NOMO-1 treated with DMSO at 0.1 percent for 48 hours (cell line): ENCODE results near the gene SLC2A6.

ENCODE experiments used
- DNase-seq: peaks from one replicate; lab custom pipeline; 2025; ENCODE audit not compliant: unreplicated experiment; lab: John Stamatoyannopoulos, UW

SLC2A6 gene

DNA sequence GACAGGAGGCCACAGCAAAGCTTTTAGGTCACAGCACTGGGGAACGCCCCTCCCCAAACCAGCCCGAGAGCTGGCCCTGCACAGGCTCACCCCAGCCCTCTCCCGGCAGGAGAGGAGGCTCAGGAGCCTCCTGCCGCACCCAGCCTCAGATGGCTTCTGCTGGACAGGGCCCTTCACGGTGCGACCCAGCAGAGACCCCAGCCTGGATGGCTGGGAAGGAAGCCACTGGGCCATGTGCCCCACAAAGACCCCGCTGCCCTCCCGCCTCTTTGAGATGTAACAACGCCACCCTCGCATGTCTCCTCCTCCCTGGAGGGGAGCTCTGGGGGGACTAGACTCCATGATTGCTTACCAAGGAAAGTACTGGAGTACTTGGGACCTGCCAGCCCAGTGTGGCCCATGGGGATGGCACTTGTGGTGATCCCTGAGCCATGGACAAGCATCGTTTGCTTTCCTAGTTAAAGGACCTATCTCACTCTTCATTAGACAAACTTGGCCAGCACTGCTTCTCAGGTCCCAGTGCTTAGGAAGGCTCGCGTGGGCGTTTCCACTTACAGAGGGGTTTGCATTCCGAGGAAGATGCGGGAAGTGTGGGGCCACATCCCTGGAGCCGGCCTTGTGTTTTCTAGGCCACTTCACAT lies 36.8 kb upstream of the SLC2A6 start:
- DNase-seq, result no peak

DNA sequence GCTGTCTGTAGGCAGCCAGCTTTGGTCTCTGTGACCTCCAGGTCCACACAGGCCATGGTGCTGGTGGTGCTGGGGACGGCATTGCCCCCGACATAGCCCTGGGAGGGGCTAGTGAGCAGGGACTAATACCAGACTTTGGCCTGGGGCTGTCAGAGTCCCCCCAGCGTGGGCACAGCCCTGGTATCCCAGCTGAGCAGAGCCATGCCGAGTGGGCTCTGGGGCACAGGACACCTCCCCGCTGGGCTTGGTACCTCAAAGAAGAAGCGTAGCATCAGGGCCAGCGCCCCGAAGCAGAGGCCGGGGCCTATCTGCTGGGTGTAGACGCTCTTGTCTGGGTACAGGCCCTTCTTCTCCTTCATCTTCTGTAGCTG lies 36.3 kb upstream of the SLC2A6 start:
- no peak for DNase-seq

DNA sequence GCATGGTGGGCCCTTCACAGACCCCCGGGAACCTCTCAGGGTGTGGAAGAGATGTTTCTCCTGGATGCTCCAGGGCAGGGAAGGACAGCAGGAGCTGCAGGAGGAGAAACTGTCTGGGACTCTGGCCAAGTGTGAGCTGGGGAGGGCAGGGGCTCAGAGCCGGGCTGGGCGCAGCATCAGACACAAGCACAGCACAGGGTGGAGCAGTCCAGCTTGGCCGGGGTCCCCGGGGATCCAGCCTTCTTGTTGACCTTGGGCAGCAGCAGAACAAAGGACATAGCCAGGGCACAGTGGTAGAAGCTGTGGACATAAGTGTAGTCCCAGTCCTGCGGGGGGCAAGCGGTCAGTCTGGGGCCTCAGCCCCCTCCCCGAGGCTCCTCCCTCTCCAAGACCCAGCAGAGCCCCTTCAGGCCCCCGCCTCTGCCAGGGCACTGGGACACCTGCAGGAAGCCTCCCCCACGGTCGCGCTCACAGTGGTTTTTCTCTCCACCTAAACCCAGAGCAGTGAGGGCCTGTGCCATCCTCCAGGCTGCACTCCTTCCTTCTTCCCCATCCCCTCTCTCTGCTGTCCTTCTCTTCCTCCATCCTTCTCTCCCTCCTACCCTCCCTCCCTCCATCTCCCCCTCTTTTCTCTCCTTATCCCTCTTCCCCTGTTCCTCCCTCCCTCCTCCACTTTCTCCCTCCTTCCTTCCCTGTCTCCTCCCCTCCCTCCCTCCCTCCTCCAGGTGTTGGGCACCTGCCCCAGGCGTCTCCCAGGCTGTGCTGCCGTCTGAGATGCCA lies 35.8 kb upstream of the SLC2A6 start:
- DNase-seq, result no peak

DNA sequence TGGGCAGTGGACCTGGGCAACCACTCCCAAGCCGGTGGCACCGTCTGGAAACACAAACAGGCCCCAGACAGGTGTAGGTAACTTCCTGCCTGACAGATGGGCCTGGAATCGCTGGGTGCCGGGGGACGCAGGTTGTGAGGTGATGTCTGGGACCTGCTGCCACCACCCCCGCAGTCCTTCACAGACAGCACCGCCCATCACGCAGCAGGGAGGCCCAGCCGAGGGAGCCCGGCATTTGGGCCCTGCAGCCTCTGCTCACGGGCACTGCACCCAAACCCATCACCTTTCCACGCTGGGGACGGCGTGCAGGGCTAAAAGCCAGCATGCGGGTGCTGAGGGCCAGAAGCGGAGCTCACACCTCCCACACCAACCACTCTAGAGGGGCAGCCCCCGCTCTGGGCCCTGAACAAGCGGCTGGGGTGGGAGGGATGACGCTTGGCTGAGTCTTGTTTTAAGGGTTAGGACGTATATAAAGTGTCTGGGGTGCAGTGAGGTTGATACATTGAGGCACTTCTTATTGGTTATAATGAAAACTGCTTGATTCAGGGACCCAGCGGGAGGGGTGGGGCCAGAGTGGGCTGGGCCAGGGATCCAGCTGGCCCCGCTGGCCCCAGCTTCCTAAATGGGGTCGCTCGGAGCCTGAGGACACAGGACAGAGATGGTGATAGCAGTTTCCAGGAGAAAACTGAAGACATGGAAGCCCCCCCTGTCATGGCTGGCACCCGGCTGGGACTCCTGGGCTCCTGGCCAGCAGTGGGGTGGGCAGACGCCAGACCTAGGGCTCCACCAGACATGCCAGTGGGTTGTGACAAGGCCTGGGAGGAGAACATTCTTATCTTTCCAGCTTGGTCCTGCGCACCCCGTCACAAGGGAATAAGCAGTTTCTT lies 34.6 kb upstream of the SLC2A6 start:
- DNase-seq, result no peak

DNA sequence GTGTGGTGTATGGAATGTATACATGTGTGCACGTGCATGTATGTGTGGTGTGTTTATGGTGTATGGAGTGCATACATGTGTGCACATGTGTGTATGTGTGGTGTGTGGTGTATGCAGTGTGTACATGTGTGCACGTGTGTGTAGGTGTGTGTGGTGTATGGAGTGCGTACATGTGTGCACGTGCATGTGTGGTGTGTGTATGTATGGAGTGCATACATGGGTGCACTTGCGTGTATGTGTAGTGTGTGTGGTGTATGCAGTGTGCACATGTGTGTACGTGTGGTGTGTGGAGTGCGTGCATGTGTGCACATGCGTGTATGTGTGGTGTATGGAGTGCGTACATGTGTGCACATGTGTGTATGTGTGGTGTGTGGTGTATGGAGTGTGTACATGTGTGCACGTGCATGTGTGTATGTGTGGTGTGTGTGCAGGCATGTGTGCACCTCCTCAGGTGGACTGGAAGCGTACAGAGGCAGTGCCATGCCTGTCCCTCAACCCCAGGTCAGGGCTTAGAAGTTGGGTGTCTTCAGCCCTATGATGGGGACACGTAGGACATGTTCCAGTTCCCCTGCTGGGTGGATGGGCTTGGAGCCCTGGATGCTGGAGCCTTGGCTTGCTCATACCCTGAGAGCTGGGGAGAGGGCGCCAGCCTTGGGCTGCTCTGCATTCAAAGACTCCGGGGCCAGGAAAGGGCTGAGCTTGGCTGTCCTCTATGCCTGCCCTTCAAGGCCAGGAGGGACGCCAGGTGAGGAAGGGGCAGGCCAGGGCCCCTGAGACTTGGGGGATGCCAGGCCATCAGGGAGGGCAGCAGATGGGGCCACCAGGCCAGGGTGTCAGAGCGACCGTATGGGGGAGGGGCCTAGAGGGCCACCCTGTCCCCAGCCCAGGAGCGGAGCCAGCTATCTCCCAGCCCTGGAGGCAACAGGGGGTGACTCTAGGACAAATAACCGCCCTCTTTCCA lies 33.6 kb upstream of the SLC2A6 start:
- no peak for DNase-seq

DNA sequence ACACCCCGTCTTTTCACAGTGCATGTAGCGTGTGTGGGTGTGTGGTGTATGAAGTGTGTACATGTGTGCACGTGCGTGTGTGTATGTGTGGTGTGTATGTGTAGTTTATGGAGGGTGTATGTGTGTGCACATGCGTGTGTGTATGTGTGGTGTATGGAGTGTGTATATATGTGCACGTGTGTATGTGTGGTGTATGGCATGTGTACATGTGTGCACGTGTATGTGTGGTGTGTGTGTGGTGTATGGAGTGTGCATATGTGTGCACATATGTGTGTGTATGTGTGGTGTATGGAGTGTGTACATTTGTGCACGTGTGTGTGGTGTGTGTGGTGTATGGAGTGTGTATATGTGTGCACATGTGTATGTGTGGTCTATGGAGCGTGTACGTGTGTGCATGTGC lies 32.7 kb upstream of the SLC2A6 start:
- no peak for DNase-seq

DNA sequence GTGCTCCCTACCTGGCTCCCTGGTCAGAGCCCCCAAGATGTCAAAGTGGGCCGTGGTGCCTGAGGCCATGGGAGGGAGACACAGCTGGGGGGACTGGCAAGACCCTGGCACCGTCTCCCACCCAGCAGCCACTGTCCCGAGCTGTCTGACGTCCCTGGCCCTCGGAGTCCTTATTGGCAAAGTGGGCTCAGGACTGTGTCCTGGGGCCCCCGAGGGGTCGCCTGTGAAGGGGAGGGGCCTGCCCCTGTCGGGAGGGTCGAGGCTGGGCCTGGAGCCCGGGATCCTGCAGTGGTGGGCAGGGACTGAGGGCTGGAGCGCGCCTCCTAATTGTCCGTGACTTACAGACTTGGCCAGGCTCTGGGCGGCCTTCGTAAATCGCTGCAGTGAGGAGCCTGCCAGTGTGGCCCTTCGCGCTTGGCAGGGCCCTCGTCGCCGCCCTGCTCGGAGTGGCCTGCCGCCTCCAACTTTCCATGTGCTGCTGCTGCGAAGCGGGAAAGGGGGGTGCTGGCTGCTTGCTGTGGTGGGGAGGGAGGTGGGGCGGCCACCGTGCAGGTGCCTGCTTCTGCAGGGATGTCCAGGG lies 32.1 kb upstream of the SLC2A6 start:
- no peak for DNase-seq

DNA sequence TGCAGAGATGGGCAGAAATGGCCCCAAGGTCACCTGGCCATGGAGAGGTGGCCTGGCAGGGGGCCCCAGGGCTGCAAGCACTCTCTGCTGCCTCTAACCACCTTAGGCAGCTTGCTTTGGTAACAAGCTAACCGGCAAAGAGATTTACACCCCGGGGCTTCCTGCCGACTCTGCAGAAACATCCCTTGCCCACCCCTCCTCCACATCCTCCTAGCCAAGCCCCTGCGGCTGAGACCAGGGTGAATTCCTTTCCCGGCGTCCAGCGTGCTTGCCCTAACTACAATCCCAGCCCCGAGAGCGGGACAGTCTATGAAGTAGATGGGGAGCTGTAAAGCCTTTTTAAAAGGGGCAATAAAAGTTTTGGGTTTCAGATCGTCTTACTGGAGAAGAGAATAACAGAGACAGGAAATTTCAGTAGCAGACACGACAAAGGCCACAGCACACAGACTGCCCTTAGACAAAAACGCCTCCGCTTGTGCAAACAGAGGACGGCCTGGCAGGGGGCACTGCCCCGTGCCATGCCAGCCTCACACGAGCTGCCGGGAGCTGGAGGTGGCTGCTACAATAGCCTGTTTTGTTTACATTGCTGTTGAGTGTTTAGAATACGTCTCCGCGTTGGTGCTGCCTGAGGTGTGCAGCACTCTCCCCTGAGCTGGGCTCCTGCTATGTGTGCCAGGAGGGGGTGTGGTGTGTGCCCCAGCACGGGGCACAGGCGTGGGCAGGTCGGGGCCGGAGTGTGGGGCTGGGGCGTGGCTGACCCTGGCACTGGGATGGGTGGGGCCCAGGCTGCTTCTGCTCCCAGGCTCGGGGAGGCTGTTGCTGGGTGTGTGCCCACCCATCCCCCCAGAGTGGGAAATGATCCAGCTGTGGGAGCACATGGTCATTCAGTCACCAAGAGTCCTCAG lies 30.5 kb upstream of the SLC2A6 start:
- DNase-seq, result no peak

DNA sequence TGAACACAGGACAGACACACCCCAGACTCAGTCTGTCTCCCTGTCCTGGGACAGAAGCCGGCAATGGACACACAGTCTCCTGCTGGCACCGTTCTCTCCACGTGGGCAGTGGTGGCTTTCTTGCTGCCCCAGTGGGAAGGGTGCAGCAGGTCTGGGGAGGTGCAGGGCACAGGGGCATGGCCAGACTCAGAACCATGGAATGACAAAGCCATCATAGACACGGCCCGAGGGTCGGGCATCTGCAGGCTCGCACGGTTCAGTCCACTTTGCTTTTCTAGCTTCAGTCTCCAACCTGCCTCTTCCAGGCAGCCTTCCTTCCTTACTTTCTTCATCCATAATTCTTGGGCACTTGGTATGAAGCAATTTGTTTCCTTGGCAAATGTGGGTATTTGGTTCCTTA lies 29.1 kb upstream of the SLC2A6 start:
- no peak for DNase-seq

DNA sequence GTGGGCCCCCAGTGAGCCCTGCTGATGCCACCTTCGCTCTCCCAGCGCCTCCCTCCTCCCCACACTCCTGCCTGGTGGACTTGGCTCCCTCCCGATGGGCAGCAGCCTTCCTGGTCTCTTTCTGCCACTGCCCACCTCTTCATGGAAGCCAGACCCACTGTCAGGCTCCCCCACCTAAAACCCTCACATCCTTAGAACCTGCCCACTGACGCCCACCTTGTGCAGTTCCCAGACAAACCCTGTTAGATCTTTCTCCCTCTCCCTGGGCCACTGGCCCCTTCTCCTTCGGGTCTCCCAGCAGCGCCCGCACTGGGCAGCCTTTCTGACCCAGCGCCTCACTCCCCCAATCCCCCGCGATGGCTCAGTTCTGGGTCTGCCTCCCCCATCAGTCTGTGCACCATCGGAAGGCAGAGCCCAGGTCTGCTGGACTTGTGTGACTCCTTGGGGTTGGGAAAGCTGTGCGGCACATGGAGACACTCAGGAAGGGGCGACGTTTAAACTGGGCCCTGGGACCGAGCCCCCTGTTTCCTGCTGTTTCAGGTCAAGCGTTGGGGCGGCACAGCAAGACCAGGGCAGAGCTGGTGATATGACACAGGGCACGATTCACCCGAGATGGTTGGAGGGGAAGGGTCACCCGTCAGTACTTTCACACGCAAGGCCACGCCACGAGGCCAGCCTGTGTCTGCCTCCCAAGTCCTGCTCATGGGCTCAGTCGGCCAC lies 28.5 kb upstream of the SLC2A6 start:
- no peak for DNase-seq

DNA sequence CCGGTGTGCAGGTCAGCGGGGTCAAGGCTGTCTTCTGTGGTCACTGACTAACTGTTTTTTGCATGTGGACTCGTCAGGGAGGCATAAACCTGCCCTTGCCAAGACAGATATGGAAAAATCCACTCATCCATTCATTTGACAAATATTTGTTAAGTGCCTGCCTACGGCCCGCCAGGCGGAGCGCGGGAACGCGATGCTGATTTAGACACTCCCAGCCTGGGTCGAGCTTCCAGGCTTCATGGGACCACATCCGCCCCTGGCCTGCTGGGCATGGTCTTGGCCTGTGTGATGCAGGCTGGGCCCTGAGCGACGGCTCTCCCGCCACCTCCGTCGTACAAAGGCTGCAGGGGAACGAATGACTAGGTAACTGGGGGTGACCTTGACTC lies 27.7 kb upstream of the SLC2A6 start:
- no peak for DNase-seq

DNA sequence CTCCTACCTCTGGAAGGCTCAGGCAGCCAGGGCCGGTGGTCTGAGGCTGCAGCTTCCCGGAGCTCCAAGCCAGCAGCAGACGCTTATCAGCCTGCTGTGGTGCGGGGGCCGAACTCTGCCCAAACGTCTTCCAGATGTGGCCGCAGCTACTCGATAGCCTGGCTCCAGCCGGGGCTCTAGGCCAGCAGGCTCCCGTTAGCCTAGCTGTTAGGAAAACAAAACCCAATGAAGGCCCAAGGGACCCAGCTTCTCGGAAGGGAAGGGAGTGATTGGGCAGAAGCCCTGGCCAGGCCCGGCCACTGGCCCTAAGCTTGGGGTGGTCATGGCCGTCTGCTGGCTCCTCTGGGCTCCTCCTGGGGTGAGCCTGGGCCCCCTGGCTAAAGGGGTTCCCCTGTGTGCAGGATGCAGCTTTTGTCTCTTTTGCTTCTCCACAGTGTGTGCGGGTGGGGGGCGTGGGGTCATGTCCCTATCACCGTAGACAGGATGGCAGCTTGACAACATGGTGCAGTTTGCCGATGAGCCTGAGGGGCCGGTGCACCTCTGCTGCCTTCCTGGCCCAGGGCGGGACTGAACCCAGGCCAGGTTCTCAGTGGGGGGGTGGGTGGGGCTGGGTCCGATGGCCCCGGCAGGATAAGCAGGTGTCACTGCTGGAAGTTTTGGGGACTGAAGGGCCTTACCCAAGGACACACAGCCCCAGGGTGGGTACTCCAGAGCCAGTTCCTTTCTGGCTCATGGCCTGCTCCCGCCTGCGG lies 27.2 kb upstream of the SLC2A6 start:
- DNase-seq, result no peak

DNA sequence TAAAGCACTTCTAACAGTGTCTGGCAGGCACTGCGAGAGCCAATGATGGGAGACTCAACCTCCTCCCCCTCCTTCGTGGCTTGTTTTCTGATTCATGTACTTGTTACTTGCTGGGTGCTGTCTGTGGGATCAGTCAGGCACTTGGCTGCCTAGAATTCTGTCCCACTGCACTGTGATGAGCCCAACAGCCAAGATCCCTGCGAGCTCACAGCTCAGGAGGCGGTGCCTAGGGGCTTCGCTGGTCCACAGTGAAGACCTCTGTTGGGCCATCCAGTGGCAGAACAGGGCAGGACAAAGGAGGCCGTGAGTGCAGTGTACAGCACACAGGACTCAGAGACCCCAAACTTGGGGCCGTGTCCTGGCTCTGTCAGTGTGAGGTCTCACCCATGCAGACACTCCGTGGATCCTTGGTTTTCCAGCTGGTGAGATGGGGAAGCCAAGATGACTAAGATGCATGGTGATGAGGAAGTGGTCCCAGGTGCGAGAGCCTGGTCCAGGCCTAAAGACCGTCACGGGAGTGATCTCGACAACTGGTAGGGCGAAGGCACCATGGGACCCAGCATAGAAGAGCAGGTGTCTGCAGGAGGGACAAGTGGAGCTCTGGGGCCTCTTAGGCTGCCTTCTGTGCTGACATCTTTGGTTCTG lies 26.4 kb upstream of the SLC2A6 start:
- DNase-seq, result no peak

DNA sequence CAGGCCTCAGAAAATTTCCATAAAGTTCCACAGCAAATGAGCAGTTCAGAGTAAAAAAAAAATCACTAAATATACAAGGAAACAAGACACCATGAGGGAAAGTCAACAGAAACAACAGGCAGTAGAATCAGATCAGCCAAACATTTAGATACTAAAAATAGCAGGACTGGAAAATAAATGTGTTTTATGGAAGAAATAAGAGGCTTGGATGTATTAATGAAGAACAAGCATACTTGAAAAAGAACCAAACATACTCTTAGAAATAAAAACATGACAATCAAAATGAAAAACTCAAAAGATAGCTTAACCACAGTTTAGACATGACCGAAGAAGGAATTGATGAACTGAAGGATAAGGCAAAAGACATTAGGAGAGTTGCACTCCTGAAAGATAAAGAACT lies 23.2 kb upstream of the SLC2A6 start:
- DNase-seq, result no peak

DNA sequence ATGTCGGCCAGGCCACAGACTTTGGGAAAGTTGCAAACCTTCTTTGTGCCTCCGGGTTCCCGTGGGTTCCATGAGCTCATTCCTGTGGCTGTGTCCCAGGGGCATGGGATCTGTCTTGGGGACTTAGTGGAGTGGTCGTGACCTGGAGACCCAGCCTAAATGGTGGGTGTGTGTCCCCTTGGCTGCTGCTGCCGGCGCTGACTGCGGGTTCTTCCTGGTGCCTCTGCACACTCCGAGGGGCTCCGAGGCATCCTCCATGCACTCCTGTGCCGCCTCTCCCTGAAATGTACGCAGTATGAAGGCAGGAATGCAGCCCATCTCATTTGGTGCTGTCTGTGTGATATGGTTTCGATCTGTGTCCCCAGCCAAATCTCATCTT lies 21.0 kb upstream of the SLC2A6 start:
- no peak for DNase-seq

DNA sequence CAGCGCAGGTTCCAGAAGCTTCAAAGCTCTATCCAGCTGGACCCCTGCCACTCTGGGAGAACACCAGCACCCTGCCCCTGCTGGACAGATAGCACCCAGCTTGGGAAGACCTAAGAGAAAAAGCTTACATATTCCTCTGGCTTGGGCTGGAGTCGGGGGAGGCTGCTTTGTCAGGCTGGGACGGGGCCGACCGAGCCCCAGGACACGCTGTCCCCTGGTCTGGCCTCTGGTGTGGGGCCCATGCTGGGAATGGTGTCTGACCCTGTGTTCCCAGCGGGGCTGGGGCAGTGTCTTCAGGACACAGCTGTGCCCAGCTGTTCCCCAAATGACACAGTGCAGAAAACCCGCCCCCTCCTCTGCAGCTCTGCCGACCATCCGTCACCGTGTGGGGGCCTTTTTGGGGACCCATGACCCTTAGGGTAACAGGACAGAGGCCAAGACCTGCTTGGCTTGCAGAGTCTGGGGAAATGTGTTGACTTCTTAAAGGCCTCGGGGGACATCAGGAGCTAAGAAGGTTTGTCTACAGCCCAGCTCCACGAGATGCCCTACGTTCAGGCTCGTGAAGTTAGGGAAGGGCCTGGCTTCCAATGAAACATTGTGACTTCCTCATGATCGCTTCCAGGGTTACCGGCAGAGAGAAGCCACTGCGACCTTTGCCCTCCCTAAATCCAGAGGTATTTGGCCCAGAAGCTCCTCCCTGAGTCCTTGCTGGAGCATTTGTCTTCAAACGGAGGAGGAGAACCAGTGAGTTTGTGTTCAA lies 20.4 kb upstream of the SLC2A6 start:
- no peak for DNase-seq
